SH-SY5Y (cell line): ENCODE results near the gene SHF.

Source experiments
- GATA2 ChIP-seq: IDR thresholded peaks from 2 replicates; pipeline ENCODE4 v1.6.1; 2011; ENCODE audit warnings: mild to moderate bottlenecking, low read depth, low read length
- GATA3 ChIP-seq: IDR thresholded peaks from 2 replicates; pipeline ENCODE4 v1.6.1; 2011; ENCODE audit warnings: low read depth, mild to moderate bottlenecking, low read length, moderate library complexity

- TF ChIP-seq GATA2 (no peak), GATA3 (no peak)
Measured at GRCh38 chr15:45179221-45179985, 8.4 kb downstream of the SHF start.
